Aorta (tissue), 5 donors: ENCODE measurements around the gene NKTR. TPM values are rescaled to one million over a fixed set of nuclear protein-coding genes. Genes with fewer than 3 reads are reported as not detected.

ENCODE experiments used
- ATAC-seq: fragments of 200-7000 bp; cut with Tn5 transposase; one replicate; pipeline ENCODE4 v1.9.1; 2022; ENCODE audit warnings: moderate library complexity; ENCODE audit not compliant: low FRiP score
- DNase-seq, 2 donors: peaks; one replicate each; pipeline ENCODE4 v3.0.0-alpha.2; 2020
- H3K27ac ChIP-seq, 2 donors: one replicate each; pipeline ENCODE4 v1.5.1; 2013; ENCODE audit warnings: low read length in 2 of 2, mild to moderate bottlenecking in 2 of 2, moderate library complexity in 2 of 2, control low read depth in 1 of 2, inconsistent platforms in 1 of 2, low read depth in 1 of 2
- H3K27me3 ChIP-seq, 2 donors: one replicate each; pipeline ENCODE4 v1.6.1; 2013; ENCODE audit warnings: control low read depth in 1 of 2, low read length in 1 of 2, mild to moderate bottlenecking in 1 of 2, moderate library complexity in 1 of 2; ENCODE audit not compliant: insufficient read depth in 2 of 2, control insufficient read depth in 1 of 2
- H3K36me3 ChIP-seq, 2 donors: one replicate each; pipeline ENCODE4 v1.6.1; 2013; ENCODE audit warnings: control low read depth in 1 of 2, low read length in 1 of 2, mild to moderate bottlenecking in 1 of 2; ENCODE audit not compliant: insufficient read depth in 2 of 2, control insufficient read depth in 1 of 2
- H3K4me1 ChIP-seq, 2 donors: one replicate each; pipeline ENCODE4 v1.6.1; 2013; ENCODE audit warnings: low read length in 2 of 2, control low read depth in 1 of 2, mild to moderate bottlenecking in 1 of 2, moderate library complexity in 1 of 2; ENCODE audit not compliant: insufficient read depth in 2 of 2, control insufficient read depth in 1 of 2
- H3K4me3 ChIP-seq, 2 donors: one replicate each; pipeline ENCODE4 v1.5.1; 2013; ENCODE audit warnings: low read length in 2 of 2, control low read depth in 1 of 2, mild to moderate bottlenecking in 1 of 2
- H3K9me3 ChIP-seq: one replicate; pipeline ENCODE4 v1.6.1; 2013; ENCODE audit warnings: mild to moderate bottlenecking, low read length; ENCODE audit not compliant: control insufficient read depth
- WGBS, 2 donors: extraction: QIAGEN DNeasy Blood & Tissue Kit; methylation state at CpG; one replicate each; pipeline ENCODE4 v1.1.7; 2013; 5-methylcytosine and 5-hydroxymethylcytosine counted together
- intact Hi-C, 2 donors: fragments of 100-400 bp; cut with DNase I; formaldehyde crosslinking; loops; one replicate each; pipeline versions ENCODE4 v1.14.2 to v1.15.0; 2022
- polyA plus RNA-seq, 2 donors: library from polyadenylated mRNA; stranded (reverse); fragments of 200-250 nt; gene quantifications; one replicate each; pipeline ENCODE4 v1.2.3, GENCODE V29; 2013
- total RNA-seq, 2 donors: library from RNA; stranded (reverse); fragmentation: NEBNext Ultra II Directional; extraction: Animal tissue kit (Norgen Biotek cat#: 25700); gene quantifications; one replicate each; pipeline ENCODE4 v1.2.1, GENCODE V29; 2021
- donor health status: healthy with polysubstance abuse.
- donor health status: Bipolar disorder and iron deficiency.
- donor health status: DM: no; HTN: no; CAD: no.
- donor health status: DM: no; HTN: no; CAD: no.
- donor health status: DM: yes; HTN: yes; CAD: no.

The NKTR gene
- total and polyA plus RNA-seq, 4 donors = 6.1 to 163 (median 78.1) TPM

GRCh38 chr3:42651248-42652091 is 51.0 kb downstream of the NKTR start:
- H3K27ac ChIP-seq = peak overlapping the region in 1 of 2 donors; percentile 94
- H3K4me1 ChIP-seq = peaks cover 0 to 2% of the 10 kb centered on the region in 2 donors
- intact Hi-C loops = loop anchor here in 1 of 2 donors (2.0 to 5.0 kb wide), 2 partner anchors 49 to 93 kb away; partner anchors contain the start of gene NKTR
- no peaks in the 10 kb centered on the region for H3K27me3 ChIP-seq
- WGBS, 2 donors = 18 to 19% methylated on average over 9 of the region's 9 CpGs
- ATAC-seq (no peak), DNase-seq (peak in 1 of 2 donors; percentile 60)
- H3K4me3 ChIP-seq = no peak overlapping the region
- H3K36me3 ChIP-seq = peaks cover 0 to 2% of the 10 kb centered on the region in 2 donors
- no peaks in the 10 kb centered on the region for H3K9me3 ChIP-seq

GRCh38 chr3:42652251-42652610 is 51.7 kb downstream of the NKTR start:
- Histone ChIP-seq H3K27me3 (no peaks in the 10 kb centered on the region), H3K4me3 (no peak overlapping the region), H3K27ac (peak overlapping the region; percentile 14 to 94), H3K36me3 (peaks cover 0 to 1% of the 10 kb centered on the region in 2 donors), H3K4me1 (peaks cover 0 to 2% of the 10 kb centered on the region in 2 donors), H3K9me3 (no peaks in the 10 kb centered on the region)
- intact Hi-C loops = loop anchor here in 1 of 2 donors (2.0 to 5.0 kb wide), 2 partner anchors 50 to 93 kb away; partner anchors contain the start of gene NKTR
- ATAC-seq (no peak), DNase-seq (no peak)
- 0 to 10% methylated on average over 1 of the region's 1 CpG for WGBS, 2 donors

GRCh38 chr3:42652611-42653302 is 52.3 kb downstream of the NKTR start:
- Histone ChIP-seq H3K4me3 (peak overlapping the region; percentile 8 to 68), H3K27me3 (no peaks in the 10 kb centered on the region), H3K4me1 (peaks cover 0 to 2% of the 10 kb centered on the region in 2 donors), H3K9me3 (no peaks in the 10 kb centered on the region), H3K36me3 (no peaks in the 10 kb centered on the region), H3K27ac (peak overlapping the region; percentile 14 to 94)
- ATAC-seq = peak; percentile 73
- WGBS, 2 donors = 2% methylated on average over 7 of the region's 7 CpGs
- DNase-seq = peak in 1 of 2 donors; percentile 85
- intact Hi-C loops = loop anchor here in 1 of 2 donors (2.0 to 5.0 kb wide), 2 partner anchors 50 to 92 kb away; partner anchors contain the start of gene NKTR

GRCh38 chr3:42653303-42653559 is 52.7 kb downstream of the NKTR start:
- 3 to 9% methylated on average over 3 of the region's 3 CpGs for WGBS, 2 donors
- Histone ChIP-seq H3K4me3 (peak overlapping the region; percentile 51 to 68), H3K4me1 (peaks cover 0 to 2% of the 10 kb centered on the region in 2 donors), H3K27me3 (no peaks in the 10 kb centered on the region), H3K9me3 (no peaks in the 10 kb centered on the region), H3K27ac (peak overlapping the region in 1 of 2 donors; percentile 94), H3K36me3 (no peaks in the 10 kb centered on the region)
- DNase-seq = no peak
- ATAC-seq = peak; percentile 57
- intact Hi-C loops = loop anchor here in 1 of 2 donors (2.0 to 5.0 kb wide), 2 partner anchors 51 to 92 kb away; partner anchors contain the start of gene NKTR

GRCh38 chr3:42653560-42654330 is 53.3 kb downstream of the NKTR start, which contains the start of gene ZBTB47:
TSS of gene ZBTB47 (plus strand) at chr3:42653697. CDS start at chr3:42658356, 4,659 bp downstream.
- DNase-seq = peak; percentile 88 to 92
- intact Hi-C loops = loop anchor here (2.0 to 5.0 kb wide), 3 partner anchors 51 to 91 kb away; partner anchors contain the start of gene NKTR (in 1 of the 2)
- peak; percentile 57 for ATAC-seq
- Histone ChIP-seq H3K36me3 (no peaks in the 10 kb centered on the region), H3K4me3 (peak within 1 kb of the TSS; percentile 51 to 68), H3K27ac (peak within 1 kb of the TSS; percentile 93 to 94), H3K9me3 (no peaks in the 10 kb centered on the region), H3K4me1 (peaks cover 0 to under 1% of the 10 kb centered on the region in 2 donors), H3K27me3 (no peaks in the 10 kb centered on the region)
- 1% methylated on average over 21 to 31 of the region's 31 CpGs for WGBS, 2 donors

GRCh38 chr3:42654331-42655201 is 54.1 kb downstream of the NKTR start:
- DNase-seq (peak; percentile 81 to 91), ATAC-seq (peak; percentile 43)
- Histone ChIP-seq H3K9me3 (no peaks in the 10 kb centered on the region), H3K4me1 (no peaks in the 10 kb centered on the region), H3K27me3 (no peaks in the 10 kb centered on the region), H3K36me3 (peaks cover 0 to under 1% of the 10 kb centered on the region in 2 donors), H3K4me3 (peak overlapping the region; percentile 51 to 68), H3K27ac (peak overlapping the region; percentile 90 to 93)
- intact Hi-C loops = loop anchor here (2.0 to 5.0 kb wide), 2 partner anchors 52 to 88 kb away; partner anchors contain the start of gene NKTR (in 1 of the 2)
- 1% methylated on average over 42 to 94 of the region's 94 CpGs for WGBS, 2 donors

GRCh38 chr3:42655331-42655888 is 54.9 kb downstream of the NKTR start:
- H3K4me1 ChIP-seq = no peaks in the 10 kb centered on the region
- H3K27ac ChIP-seq = peak overlapping the region in 1 of 2 donors; percentile 90
- intact Hi-C loops = loop anchor here in 1 of 2 donors (2.0 kb wide), 1 partner anchor 87 kb away; no protein-coding TSS in a partner anchor
- no peaks in the 10 kb centered on the region for H3K27me3 ChIP-seq
- peaks cover 0 to 2% of the 10 kb centered on the region in 2 donors for H3K36me3 ChIP-seq
- 7% methylated on average over 4 of the region's 4 CpGs for WGBS, 2 donors
- peak overlapping the region; percentile 51 to 68 for H3K4me3 ChIP-seq
- H3K9me3 ChIP-seq = no peaks in the 10 kb centered on the region
- ATAC-seq (no peak), DNase-seq (peak in 1 of 2 donors; percentile 66)
